Measurements from ENCODE around the gene DYRK1A. TPM values are rescaled to one million over a fixed set of nuclear protein-coding genes. Genes with fewer than 3 reads are reported as not detected.

Gene DYRK1A
- total and polyA plus RNA-seq, 2 of the 13 experiments (the other 11 are each of a cell fraction or from before 2014, with no cell fraction given), result 24.6 to 34.2 TPM

GRCh38 chr21:37319551-37319950 is 47.0 kb upstream of the DYRK1A start:
- Histone ChIP-seq H3K27me3 (ENCODE audit: control insufficient read depth in 1 of 2, insufficient read depth in 2 of 2, low read length in 2 of 2) (no peaks in the 10 kb centered on the region; a peak in 1 of 5 replicates), H3K36me3 (replicated peaks in 1 of 2; ENCODE audit: control insufficient read depth in 1 of 2, insufficient read depth in 2 of 2, low read length in 2 of 2) (no peaks in the 10 kb centered on the region), H3K9me3 (ENCODE audit: low read length) (no peaks in the 10 kb centered on the region), H3K4me3 (replicated peaks in 1 of 3; ENCODE audit: insufficient read depth in 1 of 3, low read depth in 2 of 3, low read length in 3 of 3) (no peak overlapping the region), H3K79me2 (ENCODE audit: insufficient read depth, low read length) (no peaks in the 10 kb centered on the region), H2AFZ (ENCODE audit: low read length) (no peak overlapping the region), H3K9ac (ENCODE audit: insufficient read depth, low read depth, low read length) (no peak overlapping the region), H3K4me1 (ENCODE audit: insufficient read depth, low read length) (no peaks in the 10 kb centered on the region), H4K20me1 (ENCODE audit: insufficient read depth, low read length) (no peaks in the 10 kb centered on the region), H3K4me2 (ENCODE audit: low read depth, low read length) (no peak overlapping the region), H3K27ac (ENCODE audit: extremely low read length, insufficient read depth, low read length) (no peak overlapping the region)
- DNase-seq (ENCODE audit: low spot score), result no peak
- intact Hi-C loops (cut with micrococcal nuclease; ENCODE audit: unreplicated experiment) (no loop called here), in situ Hi-C loops (cut with HindIII; ENCODE audit: extremely low pct_ligation_motif_present, low pct_unique_long_range_greater_than_20kb) (no loop called here)
- WGBS (ENCODE audit: low lambda C conversion rate), result 28% methylated on average over 2 of the region's 2 CpGs
- ChIA-PET CTCF (ENCODE audit: low intra/inter-chr PET ratio, low total read pairs) (no interaction called here), POLR2A (no interaction called here)
- FAIRE-seq, result no peak
- BruUV-seq (replicated peaks), result no TSS peak
- ATAC-seq, result no peak
- TF ChIP-seq CHD2 (IDR thresholded peaks at IDR 0.05; ENCODE audit: low read depth, low read length) (no peak), ZNF329 (CRISPR knock-in tag; IDR thresholded peaks at IDR 0.05; ENCODE audit: low read depth) (no peak), ZNF282 (IDR thresholded peaks at IDR 0.05; ENCODE audit: partially characterized antibody) (no peak), ZNF558 (CRISPR knock-in tag; IDR thresholded peaks at IDR 0.05; ENCODE audit: borderline replicate concordance) (no peak), SP4 (CRISPR knock-in tag; IDR thresholded peaks at IDR 0.05) (no peak), RNF219 (CRISPR knock-in tag; IDR thresholded peaks at IDR 0.05) (no peak), SNAPC2 (CRISPR knock-in tag; IDR thresholded peaks at IDR 0.05) (no peak), TERF1 (CRISPR knock-in tag; IDR thresholded peaks at IDR 0.05) (no peak), HNRNPUL1 (IDR thresholded peaks at IDR 0.05; ENCODE audit: low read depth, low read length) (no peak), LCORL (IDR thresholded peaks at IDR 0.05) (no peak), LCORL (CRISPR knock-in tag; IDR thresholded peaks at IDR 0.05) (no peak), TAF1 (CRISPR knock-in tag; IDR thresholded peaks at IDR 0.05) (no peak)
